PC-9 (cell line): ENCODE measurements around the gene NELL1. TPM values are rescaled to one million over a fixed set of nuclear protein-coding genes. Genes with fewer than 3 reads are reported as not detected.

Source experiments
- BruUV-seq: library from RNA; stranded (reverse); fragments of 400-500 nt; replicated peaks from 2 replicates; lab custom pipeline; 2021; lab: Mats Ljungman, UMichigan
- CTCF ChIA-PET: fragments of 300-600 bp; sonication (Branson Sonifier 250); formaldehyde crosslinking; loops from one replicate; lab custom pipeline; 2022; ENCODE audit warnings: antibody characterized with exemption; lab: Charles Lee
- POLR2A ChIA-PET: fragments of 300-600 bp; sonication (Branson Sonifier 250); formaldehyde crosslinking; loops from one replicate; lab custom pipeline; 2022; ENCODE audit warnings: antibody characterized with exemption; ENCODE audit not compliant: unreplicated experiment; lab: Charles Lee
- DNase-seq, 2 experiments: peaks; one replicate each; pipeline versions ENCODE4 v3.0.0 to v3.0.0-alpha.2; 2015 to 2022; ENCODE audit warnings: mixed read lengths in 1 of 2
- H2AFZ ChIP-seq: fragments of 200-600 bp; sonication (generic); 2 replicates; pipeline ENCODE4 v1.8.1; 2017; ENCODE audit warnings: antibody characterized with exemption
- H3F3A ChIP-seq: fragments of 200-600 bp; sonication (generic); 2 replicates; pipeline ENCODE4 v1.8.1; 2017; ENCODE audit warnings: antibody characterized with exemption, mild to moderate bottlenecking, low read depth; ENCODE audit not compliant: insufficient read depth
- H3K27ac ChIP-seq: fragments of 200-600 bp; sonication (generic); 2 replicates; pipeline ENCODE4 v1.6.1; 2016; ENCODE audit warnings: mixed run types
- H3K27me3 ChIP-seq: fragments of 200-600 bp; sonication (generic); 2 replicates; pipeline ENCODE4 v1.6.1; 2016; ENCODE audit warnings: low read depth, mixed run types; ENCODE audit not compliant: insufficient read depth
- H3K36me3 ChIP-seq: fragments of 200-600 bp; sonication (generic); 2 replicates; pipeline ENCODE4 v1.6.1; 2016; ENCODE audit warnings: low read depth, mixed run types
- H3K4me1 ChIP-seq: fragments of 200-600 bp; sonication (generic); replicated peaks from 2 replicates; pipeline ENCODE4 v1.6.1; 2016; ENCODE audit warnings: mixed run types; ENCODE audit not compliant: insufficient read depth
- H3K4me2 ChIP-seq: fragments of 200-600 bp; sonication (generic); 2 replicates; pipeline ENCODE4 v1.6.1; 2017; ENCODE audit warnings: mixed run types
- H3K4me3 ChIP-seq: fragments of 200-600 bp; sonication (generic); 2 replicates; pipeline ENCODE4 v1.6.1; 2016; ENCODE audit warnings: mixed run types
- H3K79me2 ChIP-seq: fragments of 200-600 bp; sonication (generic); 2 replicates; pipeline ENCODE4 v1.6.1; 2017; ENCODE audit warnings: low read depth, mixed run types
- H3K9me2 ChIP-seq: fragments of 200-600 bp; sonication (generic); 2 replicates; pipeline ENCODE4 v1.8.1; 2017; ENCODE audit warnings: mild to moderate bottlenecking; ENCODE audit not compliant: insufficient read depth
- H3K9me3 ChIP-seq: fragments of 200-600 bp; sonication (generic); 2 replicates; pipeline ENCODE4 v1.8.1; 2016; ENCODE audit warnings: low read depth; ENCODE audit not compliant: insufficient read depth
- H4K20me1 ChIP-seq: fragments of 200-600 bp; sonication (generic); 2 replicates; pipeline ENCODE4 v1.8.1; 2017; ENCODE audit not compliant: insufficient read depth
- CTCF ChIP-seq: fragments of 200-600 bp; sonication (generic); conservative IDR thresholded peaks from 2 replicates; pipeline ENCODE4 v1.6.1; 2017; ENCODE audit warnings: mixed run types, antibody characterized with exemption, mild to moderate bottlenecking, moderate library complexity
- EZH2 ChIP-seq: fragments of 200-600 bp; sonication (generic); IDR thresholded peaks from 2 replicates; pipeline ENCODE4 v1.8.0; 2017; ENCODE audit warnings: antibody characterized with exemption, low read depth
- intact Hi-C: fragments of 100-400 bp; cut with micrococcal nuclease; formaldehyde crosslinking; loops from one replicate; pipeline ENCODE4 v1.10.0; 2022; ENCODE audit not compliant: unreplicated experiment
- total RNA-seq: library from RNA; stranded (reverse); gene quantifications from 2 replicates; pipeline ENCODE4 v1.2.3, GENCODE V29; 2021

NELL1 gene
- total RNA-seq, 1 experiment from 2014 or later, result not detected

GRCh38 chr11:21254790-21255189 is 585.4 kb downstream of the NELL1 start:
- H3K4me1 ChIP-seq, result no peaks in the 10 kb centered on the region
- H3K27ac ChIP-seq, result no peak overlapping the region
- H3K9me3 ChIP-seq, result no peaks in the 10 kb centered on the region
- H2AFZ ChIP-seq, result no peak overlapping the region
- no peaks in the 10 kb centered on the region for H3K79me2 ChIP-seq
- no peak for DNase-seq
- CTCF ChIA-PET, result no interaction called here
- no peaks in the 10 kb centered on the region for H3K27me3 ChIP-seq
- H4K20me1 ChIP-seq, result 0 out of 2 replicates have a peak, but pooled peaks cover 5% of the 10 kb centered on the region
- no TSS peak for BruUV-seq
- no peaks in the 10 kb centered on the region for H3F3A ChIP-seq
- H3K4me2 ChIP-seq, result no peak overlapping the region
- TF ChIP-seq CTCF (no peak), EZH2 (no peak)
- intact Hi-C loops, result no loop called here
- no peaks in the 10 kb centered on the region for H3K9me2 ChIP-seq
- H3K36me3 ChIP-seq, result no peaks in the 10 kb centered on the region
- no peak overlapping the region for H3K4me3 ChIP-seq
- POLR2A ChIA-PET, result no interaction called here

GRCh38 chr11:21257461-21257860 is 588.1 kb downstream of the NELL1 start:
- Histone ChIP-seq H2AFZ (no peak overlapping the region), H3K36me3 (no peaks in the 10 kb centered on the region), H3K9me3 (no peaks in the 10 kb centered on the region), H3K27ac (no peak overlapping the region), H3K9me2 (no peaks in the 10 kb centered on the region), H3K27me3 (no peaks in the 10 kb centered on the region), H3F3A (no peaks in the 10 kb centered on the region), H3K4me1 (no peaks in the 10 kb centered on the region), H3K79me2 (no peaks in the 10 kb centered on the region), H3K4me2 (no peak overlapping the region), H4K20me1 (0 out of 2 replicates have a peak, but pooled peaks cover 5% of the 10 kb centered on the region), H3K4me3 (no peak overlapping the region)
- ChIA-PET CTCF (no interaction called here), POLR2A (no interaction called here)
- TF ChIP-seq CTCF, result no peak
- TF ChIP-seq EZH2, result no peak
- BruUV-seq, result no TSS peak
- no peak for DNase-seq
- intact Hi-C loops, result no loop called here

DNA sequence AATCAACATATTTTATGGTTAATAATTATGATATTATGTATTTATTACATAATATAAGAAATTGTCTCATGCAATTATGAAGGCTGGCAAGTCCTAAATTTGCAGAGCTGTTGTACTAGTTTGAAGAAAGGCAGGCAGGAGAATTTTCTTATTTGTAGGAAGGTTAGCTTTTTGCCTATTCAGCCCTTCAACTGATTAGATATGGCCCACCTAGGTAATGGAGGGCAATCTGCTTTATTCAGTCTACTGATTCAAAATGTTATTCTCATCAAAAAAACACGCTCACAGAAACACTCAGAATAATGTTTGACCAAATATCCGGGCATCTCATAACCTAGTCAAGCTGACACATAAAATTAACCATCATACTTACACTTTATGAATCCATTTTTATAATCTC is 589.0 kb downstream of the NELL1 start:
- no peak overlapping the region for H3K4me2 ChIP-seq
- CTCF ChIA-PET, result no interaction called here
- no TSS peak for BruUV-seq

More for the DNA sequence above, 589.0 kb downstream of the NELL1 start:
- no peaks in the 10 kb centered on the region for H3K36me3 ChIP-seq
- no peaks in the 10 kb centered on the region for H3K9me3 ChIP-seq
- no peaks in the 10 kb centered on the region for H3K79me2 ChIP-seq
- POLR2A ChIA-PET, result no interaction called here
- H3F3A ChIP-seq, result no peaks in the 10 kb centered on the region
- H3K4me3 ChIP-seq, result no peak overlapping the region
- 0 out of 2 replicates have a peak, but pooled peaks cover 2% of the 10 kb centered on the region for H4K20me1 ChIP-seq
- no peak overlapping the region for H2AFZ ChIP-seq
- intact Hi-C loops, result no loop called here
- no peak for DNase-seq
- H3K27me3 ChIP-seq, result no peaks in the 10 kb centered on the region
- no peak for TF ChIP-seq CTCF
- no peak for TF ChIP-seq EZH2
- no peaks in the 10 kb centered on the region for H3K9me2 ChIP-seq
- H3K4me1 ChIP-seq, result no peaks in the 10 kb centered on the region
- no peak overlapping the region for H3K27ac ChIP-seq
